Measurements from ENCODE around the gene EDDM3A.
"Not testable (repeated sequence)": the region's sequence is repeated elsewhere in the genome, so short reads cannot be mapped to it uniquely, and the experiment has no call there.

Gene EDDM3A

GRCh38 chr14:20719777-20720176 lies 25.9 kb upstream of the EDDM3A start:
- Histone ChIP-seq H4K20me1 (ENCODE audit: insufficient read depth) (no peaks in the 10 kb centered on the region), H3K4me1 (ENCODE audit: low read depth, poor library complexity, severe bottlenecking) (no peaks in the 10 kb centered on the region), H3K9ac (no peak overlapping the region), H2AFZ (ENCODE audit: low read depth) (no peak overlapping the region), H3K79me2 (ENCODE audit: insufficient read depth, low read depth) (no peaks in the 10 kb centered on the region), H3K27me3 (ENCODE audit: insufficient read depth, low read depth) (no peaks in the 10 kb centered on the region), H3K4me2 (no peak overlapping the region), H3K4me3 (IDR thresholded peaks at IDR 0.05; ENCODE audit: insufficient read depth, low read depth, low read length) (no peak overlapping the region), H3K36me3 (ENCODE audit: insufficient read depth) (no peaks in the 10 kb centered on the region), H3K27ac (no peak overlapping the region)
- TF ChIP-seq CTCF (conservative IDR thresholded peaks at IDR 0.05; ENCODE audit: low read depth, low read length), result no peak

GRCh38 chr14:20720741-20721140 lies 24.9 kb upstream of the EDDM3A start:
- Histone ChIP-seq H3K27ac (no peak overlapping the region), H3K27me3 (ENCODE audit: insufficient read depth, low read depth) (no peaks in the 10 kb centered on the region), H2AFZ (ENCODE audit: low read depth) (no peak overlapping the region), H3K36me3 (ENCODE audit: insufficient read depth) (no peaks in the 10 kb centered on the region), H3K4me2 (no peak overlapping the region), H4K20me1 (ENCODE audit: insufficient read depth) (no peaks in the 10 kb centered on the region), H3K79me2 (ENCODE audit: insufficient read depth, low read depth) (no peaks in the 10 kb centered on the region), H3K4me1 (ENCODE audit: low read depth, poor library complexity, severe bottlenecking) (no peaks in the 10 kb centered on the region), H3K4me3 (IDR thresholded peaks at IDR 0.05; ENCODE audit: insufficient read depth, low read depth, low read length) (no peak overlapping the region), H3K9ac (no peak overlapping the region)
- TF ChIP-seq CTCF (conservative IDR thresholded peaks at IDR 0.05; ENCODE audit: low read depth, low read length), result no peak

GRCh38 chr14:20722016-20722415 lies 23.7 kb upstream of the EDDM3A start:
- Histone ChIP-seq H3K4me2 (no peak overlapping the region), H3K27ac (no peak overlapping the region), H3K4me3 (IDR thresholded peaks at IDR 0.05; ENCODE audit: insufficient read depth, low read depth, low read length) (no peak overlapping the region), H3K79me2 (ENCODE audit: insufficient read depth, low read depth) (no peaks in the 10 kb centered on the region), H3K27me3 (ENCODE audit: insufficient read depth, low read depth) (no peaks in the 10 kb centered on the region), H3K9ac (no peak overlapping the region), H2AFZ (ENCODE audit: low read depth) (no peak overlapping the region), H3K36me3 (ENCODE audit: insufficient read depth) (no peaks in the 10 kb centered on the region), H3K4me1 (ENCODE audit: low read depth, poor library complexity, severe bottlenecking) (no peaks in the 10 kb centered on the region), H4K20me1 (ENCODE audit: insufficient read depth) (no peaks in the 10 kb centered on the region)
- no peak for TF ChIP-seq CTCF (conservative IDR thresholded peaks at IDR 0.05; ENCODE audit: low read depth, low read length)

GRCh38 chr14:20723488-20723887 lies 22.2 kb upstream of the EDDM3A start:
- Histone ChIP-seq H3K4me1 (ENCODE audit: low read depth, poor library complexity, severe bottlenecking) (no peaks in the 10 kb centered on the region), H3K4me3 (IDR thresholded peaks at IDR 0.05; ENCODE audit: insufficient read depth, low read depth, low read length) (no peak overlapping the region), H3K79me2 (ENCODE audit: insufficient read depth, low read depth) (no peaks in the 10 kb centered on the region), H4K20me1 (ENCODE audit: insufficient read depth) (no peaks in the 10 kb centered on the region), H2AFZ (ENCODE audit: low read depth) (no peak overlapping the region), H3K36me3 (ENCODE audit: insufficient read depth) (no peaks in the 10 kb centered on the region), H3K27me3 (ENCODE audit: insufficient read depth, low read depth) (no peaks in the 10 kb centered on the region), H3K27ac (no peak overlapping the region), H3K4me2 (no peak overlapping the region), H3K9ac (no peak overlapping the region)
- no peak for TF ChIP-seq CTCF (conservative IDR thresholded peaks at IDR 0.05; ENCODE audit: low read depth, low read length)

- H4K20me1 ChIP-seq (ENCODE audit: insufficient read depth); H3K4me3 ChIP-seq (IDR thresholded peaks at IDR 0.05; ENCODE audit: insufficient read depth, low read depth, low read length); H3K27me3 ChIP-seq (ENCODE audit: insufficient read depth, low read depth); H2AFZ ChIP-seq (ENCODE audit: low read depth); H3K4me1 ChIP-seq (ENCODE audit: low read depth, poor library complexity, severe bottlenecking); H3K9ac ChIP-seq; H3K79me2 ChIP-seq (ENCODE audit: insufficient read depth, low read depth); H3K36me3 ChIP-seq (ENCODE audit: insufficient read depth); H3K4me2 ChIP-seq; H3K27ac ChIP-seq: not testable (repeated sequence)
These were observed 19.6 kb upstream of the EDDM3A start for GRCh38 chr14:20726121-20726520.

Data from KMS-11 (cell line).